ENCODE results near the gene GALNT18. TPM values are rescaled to one million over a fixed set of nuclear protein-coding genes. Genes with fewer than 3 reads are reported as not detected.

Gene GALNT18
- total RNA-seq, 1 donor from 2014 or later = not detected

GRCh38 chr11:11313902-11314692 lies 307.7 kb downstream of the GALNT18 start:
- Mint-ChIP-seq H3K27me3 (peaks cover 2% of the 10 kb centered on the region), H3K4me1 (peaks cover 4% of the 10 kb centered on the region), H3K4me3 (no peak overlapping the region), H3K9me3 (no peaks in the 10 kb centered on the region), H3K27ac (no peak overlapping the region), H3K36me3 (ENCODE audit: low read depth) (no peaks in the 10 kb centered on the region)
- CTCF ChIA-PET = no interaction called here
- no peak for ATAC-seq (ENCODE audit: low read depth)
- intact Hi-C loops (cut with micrococcal nuclease) = no loop called here
- TF ChIP-seq CTCF (IDR thresholded peaks at IDR 0.05) = no peak
- POLR2A ChIA-PET = no interaction called here
- no peak for DNase-seq

GRCh38 chr11:11313426-11313825 lies 308.4 kb downstream of the GALNT18 start:
- ChIA-PET POLR2A (no interaction called here), CTCF (no interaction called here)
- intact Hi-C loops (cut with micrococcal nuclease) = no loop called here
- no peaks in the 10 kb centered on the region for H3K9me3 Mint-ChIP-seq
- no peaks in the 10 kb centered on the region for H3K36me3 Mint-ChIP-seq (ENCODE audit: low read depth)
- ATAC-seq (ENCODE audit: low read depth) (no peak), DNase-seq (no peak)
- no peak overlapping the region for H3K27ac Mint-ChIP-seq
- peaks cover 4% of the 10 kb centered on the region for H3K4me1 Mint-ChIP-seq
- no peak for TF ChIP-seq CTCF (IDR thresholded peaks at IDR 0.05)
- H3K4me3 Mint-ChIP-seq = no peak overlapping the region
- peaks cover 2% of the 10 kb centered on the region for H3K27me3 Mint-ChIP-seq

- no peak overlapping the region for H3K27ac Mint-ChIP-seq
- no peak for DNase-seq
- ATAC-seq (ENCODE audit: low read depth) = no peak
- H3K4me1 Mint-ChIP-seq = peaks cover 4% of the 10 kb centered on the region
- ChIA-PET CTCF (interaction anchor here (1.3 kb wide), 1 partner anchor 13 kb away, joined by 3 read pairs; no protein-coding TSS in a partner anchor), POLR2A (no interaction called here)
- H3K9me3 Mint-ChIP-seq = no peaks in the 10 kb centered on the region
- H3K4me3 Mint-ChIP-seq = no peak overlapping the region
- peaks cover 2% of the 10 kb centered on the region for H3K27me3 Mint-ChIP-seq
- intact Hi-C loops (cut with micrococcal nuclease) = no loop called here
- H3K36me3 Mint-ChIP-seq (ENCODE audit: low read depth) = no peaks in the 10 kb centered on the region
- no peak for TF ChIP-seq CTCF (IDR thresholded peaks at IDR 0.05)
Observed at GRCh38 chr11:11312738-11313137, 309.1 kb downstream of the GALNT18 start.

GRCh38 chr11:11311169-11311568 lies 310.6 kb downstream of the GALNT18 start:
- intact Hi-C loops (cut with micrococcal nuclease) = no loop called here
- Mint-ChIP-seq H3K4me1 (peaks cover 4% of the 10 kb centered on the region), H3K9me3 (no peaks in the 10 kb centered on the region), H3K27me3 (peaks cover 2% of the 10 kb centered on the region), H3K27ac (no peak overlapping the region), H3K4me3 (no peak overlapping the region), H3K36me3 (ENCODE audit: low read depth) (no peaks in the 10 kb centered on the region)
- ChIA-PET CTCF (no interaction called here), POLR2A (no interaction called here)
- ATAC-seq (ENCODE audit: low read depth) = no peak
- TF ChIP-seq CTCF (IDR thresholded peaks at IDR 0.05) = no peak
- DNase-seq = no peak

- intact Hi-C loops (cut with micrococcal nuclease) = no loop called here
- Mint-ChIP-seq H3K27me3 (no peaks in the 10 kb centered on the region), H3K27ac (no peak overlapping the region), H3K4me3 (no peak overlapping the region), H3K36me3 (ENCODE audit: low read depth) (no peaks in the 10 kb centered on the region), H3K9me3 (no peaks in the 10 kb centered on the region), H3K4me1 (peaks cover 4% of the 10 kb centered on the region)
- ChIA-PET POLR2A (no interaction called here), CTCF (no interaction called here)
- no peak for ATAC-seq (ENCODE audit: low read depth)
- no peak for DNase-seq
- TF ChIP-seq CTCF (IDR thresholded peaks at IDR 0.05) = no peak
Observed at GRCh38 chr11:11309906-11310305, 311.9 kb downstream of the GALNT18 start.

All from activated B cell treated with CpG ODN at 0.5 μM for 24 hours (primary cell).